Activated T-helper 2 cell treated with anti-CD3 and anti-CD28 coated beads, Interferon-gamma antibody, Interleukin-2, Interleukin-4, amounts not matched to agents 10 μg/mL and 5 μg/mL and 100 μg/mL, durations not matched to agents 14 hours and 24 hours and 36 hours (primary cell): ENCODE measurements around the gene STRA8. TPM values are rescaled to one million over a fixed set of nuclear protein-coding genes. Genes with fewer than 3 reads are reported as not detected.

Source experiments
- DNase-seq: peaks from one replicate; pipeline ENCODE4 v3.0.0; 2021; ENCODE audit warnings: low spot score
- H3K27ac Mint-ChIP-seq: one replicate; pipeline ENCODE4 v1.8.0; 2021; ENCODE audit warnings: mixed read lengths
- H3K27me3 Mint-ChIP-seq: one replicate; pipeline ENCODE4 v1.8.0; 2021; ENCODE audit warnings: low read depth, mixed read lengths
- H3K36me3 Mint-ChIP-seq: one replicate; pipeline ENCODE4 v1.8.0; 2021; ENCODE audit warnings: low read depth, mixed read lengths
- H3K4me1 Mint-ChIP-seq: one replicate; pipeline ENCODE4 v1.8.0; 2021; ENCODE audit warnings: low read depth, mixed read lengths
- H3K4me3 Mint-ChIP-seq: one replicate; pipeline ENCODE4 v1.8.0; 2021; ENCODE audit warnings: low read depth, mild to moderate bottlenecking, moderate library complexity, mixed read lengths
- H3K9me3 Mint-ChIP-seq: one replicate; pipeline ENCODE4 v1.8.0; 2021; ENCODE audit warnings: mixed read lengths
- intact Hi-C: fragments of 100-400 bp; cut with micrococcal nuclease; formaldehyde crosslinking; loops from one replicate; pipeline ENCODE4 v1.15.1; 2023
- total RNA-seq: library from RNA; stranded (reverse); gene quantifications from 2 replicates; pipeline ENCODE4 v1.2.3, GENCODE V29; 2022

STRA8 gene
- total RNA-seq, 1 donor from 2014 or later, result not detected

GRCh38 chr7:135247746-135248471 is 14.3 kb downstream of the STRA8 start:
- Mint-ChIP-seq H3K36me3 (no peaks in the 10 kb centered on the region), H3K27me3 (peaks cover 10% of the 10 kb centered on the region), H3K4me1 (peaks cover 3% of the 10 kb centered on the region), H3K27ac (no peak overlapping the region), H3K9me3 (no peaks in the 10 kb centered on the region), H3K4me3 (no peak overlapping the region)
- no peak for DNase-seq
- intact Hi-C loops, result no loop called here

- Mint-ChIP-seq H3K4me3 (no peak overlapping the region), H3K36me3 (no peaks in the 10 kb centered on the region), H3K27me3 (peaks cover 10% of the 10 kb centered on the region), H3K4me1 (peaks cover 3% of the 10 kb centered on the region), H3K9me3 (no peaks in the 10 kb centered on the region), H3K27ac (no peak overlapping the region)
- intact Hi-C loops, result no loop called here
- DNase-seq, result no peak
Measured at GRCh38 chr7:135248546-135248945, 14.9 kb downstream of the STRA8 start.

GRCh38 chr7:135251496-135252391 is 18.1 kb downstream of the STRA8 start:
- Mint-ChIP-seq H3K27ac (no peak overlapping the region), H3K4me1 (peaks cover 3% of the 10 kb centered on the region), H3K27me3 (no peaks in the 10 kb centered on the region), H3K9me3 (no peaks in the 10 kb centered on the region), H3K4me3 (no peak overlapping the region), H3K36me3 (no peaks in the 10 kb centered on the region)
- intact Hi-C loops, result no loop called here
- no peak for DNase-seq

GRCh38 chr7:135253851-135254771 is 20.5 kb downstream of the STRA8 start:
- Mint-ChIP-seq H3K4me1 (peaks cover 3% of the 10 kb centered on the region), H3K36me3 (no peaks in the 10 kb centered on the region), H3K27ac (no peak overlapping the region), H3K27me3 (no peaks in the 10 kb centered on the region), H3K9me3 (no peaks in the 10 kb centered on the region), H3K4me3 (no peak overlapping the region)
- DNase-seq, result no peak
- intact Hi-C loops, result no loop called here

- no peak overlapping the region for H3K4me3 Mint-ChIP-seq
- intact Hi-C loops, result no loop called here
- no peak overlapping the region for H3K27ac Mint-ChIP-seq
- H3K27me3 Mint-ChIP-seq, result no peaks in the 10 kb centered on the region
- peaks cover 4% of the 10 kb centered on the region for H3K9me3 Mint-ChIP-seq
- H3K36me3 Mint-ChIP-seq, result no peaks in the 10 kb centered on the region
- H3K4me1 Mint-ChIP-seq, result no peaks in the 10 kb centered on the region
- no peak for DNase-seq
Measured at GRCh38 chr7:135257790-135258189, 24.2 kb downstream of the STRA8 start.

GRCh38 chr7:135258585-135258984 is 24.9 kb downstream of the STRA8 start:
- H3K27me3 Mint-ChIP-seq, result no peaks in the 10 kb centered on the region
- DNase-seq, result no peak
- intact Hi-C loops, result no loop called here
- H3K9me3 Mint-ChIP-seq, result peaks cover 6% of the 10 kb centered on the region
- no peak overlapping the region for H3K4me3 Mint-ChIP-seq
- H3K27ac Mint-ChIP-seq, result no peak overlapping the region
- no peaks in the 10 kb centered on the region for H3K4me1 Mint-ChIP-seq
- no peaks in the 10 kb centered on the region for H3K36me3 Mint-ChIP-seq

- no peaks in the 10 kb centered on the region for H3K27me3 Mint-ChIP-seq
Measured at GRCh38 chr7:135259702-135260101, 26.1 kb downstream of the STRA8 start.

GRCh38 chr7:135260470-135260869 is 26.8 kb downstream of the STRA8 start:
- Mint-ChIP-seq H3K9me3 (peaks cover 10% of the 10 kb centered on the region), H3K27ac (no peak overlapping the region), H3K27me3 (no peaks in the 10 kb centered on the region), H3K4me3 (no peak overlapping the region), H3K4me1 (no peaks in the 10 kb centered on the region), H3K36me3 (no peaks in the 10 kb centered on the region)
- intact Hi-C loops, result no loop called here
- DNase-seq, result no peak

More at GRCh38 chr7:135259702-135260101, 26.1 kb downstream of the STRA8 start:
- Mint-ChIP-seq H3K4me3 (no peak overlapping the region), H3K36me3 (no peaks in the 10 kb centered on the region), H3K4me1 (no peaks in the 10 kb centered on the region), H3K27ac (no peak overlapping the region), H3K9me3 (peaks cover 10% of the 10 kb centered on the region)
- DNase-seq, result no peak
- intact Hi-C loops, result no loop called here

- intact Hi-C loops, result no loop called here
- Mint-ChIP-seq H3K4me1 (no peaks in the 10 kb centered on the region), H3K4me3 (no peak overlapping the region), H3K27ac (no peak overlapping the region), H3K27me3 (no peaks in the 10 kb centered on the region), H3K9me3 (peaks cover 12% of the 10 kb centered on the region), H3K36me3 (no peaks in the 10 kb centered on the region)
- DNase-seq, result no peak
Measured at GRCh38 chr7:135260930-135261721, 27.5 kb downstream of the STRA8 start.

GRCh38 chr7:135262623-135263320 is 29.1 kb downstream of the STRA8 start:
- intact Hi-C loops, result no loop called here
- Mint-ChIP-seq H3K36me3 (no peaks in the 10 kb centered on the region), H3K9me3 (peaks cover 12% of the 10 kb centered on the region), H3K27ac (no peak overlapping the region), H3K4me3 (no peak overlapping the region), H3K4me1 (no peaks in the 10 kb centered on the region), H3K27me3 (no peaks in the 10 kb centered on the region)
- DNase-seq, result no peak

- H3K4me1 Mint-ChIP-seq, result no peaks in the 10 kb centered on the region
Measured at GRCh38 chr7:135263321-135263970, 29.8 kb downstream of the STRA8 start.

More at GRCh38 chr7:135263321-135263970, 29.8 kb downstream of the STRA8 start:
- Mint-ChIP-seq H3K36me3 (no peaks in the 10 kb centered on the region), H3K9me3 (peaks cover 12% of the 10 kb centered on the region), H3K27me3 (no peaks in the 10 kb centered on the region), H3K27ac (no peak overlapping the region), H3K4me3 (no peak overlapping the region)
- DNase-seq, result no peak
- intact Hi-C loops, result no loop called here
